Endodermal cell (in vitro differentiated cells): ENCODE data around the gene DNMT3B. TPM values are rescaled to one million over a fixed set of nuclear protein-coding genes. Genes with fewer than 3 reads are reported as not detected.
A peak's percentile ranks its signal among the peaks of the same experiment; 100 is the strongest.
"Not testable (repeated sequence)": the region's sequence is repeated elsewhere in the genome, so short reads cannot be mapped to it uniquely, and the experiment has no call there.

Experiments used
- DNase-seq: peaks from one replicate; pipeline ENCODE4 v3.0.0-alpha.2; 2017
- H3K27ac ChIP-seq: 2 replicates; pipeline ENCODE4 v1.5.1; 2013; ENCODE audit warnings: mild to moderate bottlenecking, low read depth, low read length, moderate library complexity
- H3K27me3 ChIP-seq: 2 replicates; pipeline ENCODE4 v1.6.1; 2013; ENCODE audit warnings: mild to moderate bottlenecking, low read length, moderate library complexity; ENCODE audit not compliant: insufficient read depth, control insufficient read depth, poor library complexity, severe bottlenecking
- H3K36me3 ChIP-seq: 2 replicates; pipeline ENCODE4 v1.7.0; 2013; ENCODE audit warnings: mild to moderate bottlenecking, low read length, moderate library complexity; ENCODE audit not compliant: control insufficient read depth, insufficient read depth
- H3K4me1 ChIP-seq: one replicate; pipeline ENCODE4 v1.7.0; 2013; ENCODE audit warnings: low read length; ENCODE audit not compliant: control insufficient read depth, insufficient read depth
- H3K4me3 ChIP-seq: 2 replicates; pipeline ENCODE4 v1.5.1; 2013; ENCODE audit warnings: mild to moderate bottlenecking, low read length, moderate library complexity
- H3K9ac ChIP-seq: 2 replicates; pipeline ENCODE4 v1.6.1; 2013; ENCODE audit warnings: mild to moderate bottlenecking, low read length, moderate library complexity; ENCODE audit not compliant: poor library complexity, severe bottlenecking; ENCODE audit errors: extremely low read depth
- H3K9me3 ChIP-seq: 2 replicates; pipeline ENCODE4 v1.6.1; 2013; ENCODE audit warnings: mild to moderate bottlenecking, low read length, moderate library complexity; ENCODE audit not compliant: control insufficient read depth
- H3K27ac Mint-ChIP-seq: 2 replicates; pipeline ENCODE4 v1.8.0; 2020; ENCODE audit warnings: mixed read lengths
- H3K27me3 Mint-ChIP-seq: 2 replicates; pipeline ENCODE4 v1.8.0; 2021; ENCODE audit warnings: mild to moderate bottlenecking, mixed read lengths; ENCODE audit not compliant: insufficient read depth
- H3K36me3 Mint-ChIP-seq: 2 replicates; pipeline ENCODE4 v1.8.0; 2020; ENCODE audit warnings: low read depth, mixed read lengths
- H3K4me1 Mint-ChIP-seq: 2 replicates; pipeline ENCODE4 v1.8.0; 2020; ENCODE audit warnings: mixed read lengths
- H3K4me3 Mint-ChIP-seq: 2 replicates; pipeline ENCODE4 v1.8.0; 2020; ENCODE audit warnings: mild to moderate bottlenecking, moderate library complexity, mixed read lengths
- H3K9me3 Mint-ChIP-seq: 2 replicates; pipeline ENCODE4 v1.8.0; 2020; ENCODE audit warnings: mild to moderate bottlenecking, mixed read lengths
- CTCF ChIP-seq: fragments of 200-600 bp; sonication (generic); conservative IDR thresholded peaks from 2 replicates; pipeline ENCODE4 v1.5.0; 2021; ENCODE audit warnings: antibody characterized with exemption, mild to moderate bottlenecking
- WGBS, 2 experiments: methylation state at CpG; one replicate each; pipeline versions ENCODE4 v1.1.5 to v1.1.7; 2013; ENCODE audit warnings: missing lambda C conversion rate in 2 of 2, mixed read lengths in 1 of 2; ENCODE audit not compliant: insufficient coverage in 1 of 2, insufficient read length in 1 of 2; 5-methylcytosine and 5-hydroxymethylcytosine counted together
- total RNA-seq, 2 donors: library from RNA; stranded (reverse); fragmentation: NEBNext Ultra II Directional in 1 of 2; extraction: Animal tissue kit (Norgen Biotek cat#: 25700) in 1 of 2; gene quantifications; 2 replicates in 1 of 2; 3 replicates in 1 of 2; pipeline ENCODE4 v1.2.1, GENCODE V29; 2021

The DNMT3B gene
- total RNA-seq, 2 donors from 2014 or later: 82.1 to 283 TPM

- no peaks in the 10 kb centered on the region for H3K4me1 ChIP-seq
- peak overlapping the region; percentile 11 for H3K27ac ChIP-seq
- 86 to 97% methylated on average over 7 to 13 of the region's 13 CpGs for WGBS, 2 experiments
- no peak overlapping the region for H3K4me3 Mint-ChIP-seq
- H3K27me3 Mint-ChIP-seq: no peaks in the 10 kb centered on the region
- peak overlapping the region; percentile 68 for H3K27ac Mint-ChIP-seq
- peaks cover 98% of the 10 kb centered on the region for H3K36me3 Mint-ChIP-seq
- peaks cover 98% of the 10 kb centered on the region for H3K36me3 ChIP-seq
- H3K9ac ChIP-seq: no peak overlapping the region
- no peak overlapping the region for H3K4me3 ChIP-seq
- DNase-seq: no peak
- peaks cover 2% of the 10 kb centered on the region for H3K4me1 Mint-ChIP-seq
- no peaks in the 10 kb centered on the region for H3K9me3 ChIP-seq
- peak; percentile 53 for TF ChIP-seq CTCF
- H3K9me3 Mint-ChIP-seq: no peaks in the 10 kb centered on the region
- H3K27me3 ChIP-seq: no peaks in the 10 kb centered on the region
These were observed 30.7 kb downstream of the DNMT3B start for GRCh38 chr20:32792731-32793458.

DNA sequence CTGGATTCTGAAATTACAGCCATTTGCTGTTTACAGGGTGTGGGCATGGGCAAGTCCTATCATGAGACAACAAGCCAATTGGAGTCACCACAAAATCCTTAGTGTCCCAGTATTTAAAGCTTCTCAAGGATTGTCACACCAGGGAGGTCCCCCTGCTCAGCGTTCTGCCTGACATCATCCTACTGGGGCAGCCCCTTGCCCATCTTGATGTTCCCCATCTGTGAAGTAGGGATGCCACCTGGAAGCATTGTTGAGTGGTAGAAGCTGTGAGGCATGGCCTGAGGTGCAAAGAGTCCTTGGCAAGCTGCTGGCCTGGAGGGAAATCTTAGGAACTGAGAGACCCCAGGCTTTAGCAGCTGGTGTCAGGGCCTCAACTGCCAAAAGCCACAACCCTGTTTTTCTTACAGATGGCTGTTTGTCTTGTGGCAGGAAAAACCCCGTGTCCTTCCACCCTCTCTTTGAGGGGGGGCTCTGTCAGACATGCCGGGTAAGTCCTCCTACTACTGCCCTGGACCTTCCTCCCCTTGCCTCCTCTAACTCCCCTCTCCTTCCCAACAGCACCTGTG is 34.3 kb downstream of the DNMT3B start:
- Histone ChIP-seq H3K27ac (no peak overlapping the region), H3K4me1 (no peaks in the 10 kb centered on the region), H3K4me3 (no peak overlapping the region), H3K9ac (no peak overlapping the region), H3K27me3 (no peaks in the 10 kb centered on the region), H3K36me3 (peaks cover 100% of the 10 kb centered on the region), H3K9me3 (no peaks in the 10 kb centered on the region)
- 90% methylated on average over 2 to 3 of the region's 3 CpGs for WGBS, 2 experiments
- Mint-ChIP-seq H3K4me1 (no peaks in the 10 kb centered on the region), H3K27ac (peak overlapping the region; percentile 78), H3K9me3 (no peaks in the 10 kb centered on the region), H3K4me3 (no peak overlapping the region), H3K36me3 (peaks cover 98% of the 10 kb centered on the region), H3K27me3 (no peaks in the 10 kb centered on the region)
- TF ChIP-seq CTCF: no peak
- DNase-seq: no peak

DNA sequence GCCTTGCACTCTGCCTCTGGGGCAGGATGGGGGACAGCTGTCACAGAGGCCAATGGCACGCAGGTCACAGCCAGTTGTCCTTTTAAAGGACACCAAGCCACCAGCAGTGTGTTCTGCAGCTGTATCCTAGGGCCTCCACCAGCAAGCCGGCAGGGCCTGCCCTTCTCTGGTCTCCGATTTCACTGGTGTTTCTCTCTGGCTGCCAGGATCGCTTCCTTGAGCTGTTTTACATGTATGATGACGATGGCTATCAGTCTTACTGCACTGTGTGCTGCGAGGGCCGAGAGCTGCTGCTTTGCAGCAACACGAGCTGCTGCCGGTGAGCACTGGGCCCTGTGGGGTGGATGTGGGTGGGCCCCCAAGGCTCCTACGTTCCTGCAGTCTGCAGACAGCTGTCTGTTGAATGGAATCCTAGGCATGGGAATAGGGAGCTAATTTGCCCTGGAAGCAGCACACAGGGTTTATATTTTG is 34.8 kb downstream of the DNMT3B start:
- Histone ChIP-seq H3K4me1 (no peaks in the 10 kb centered on the region), H3K4me3 (no peak overlapping the region), H3K9ac (no peak overlapping the region), H3K9me3 (no peaks in the 10 kb centered on the region), H3K36me3 (peaks cover 100% of the 10 kb centered on the region), H3K27ac (peak overlapping the region; percentile 2), H3K27me3 (no peaks in the 10 kb centered on the region)
- Mint-ChIP-seq H3K36me3 (peaks cover 98% of the 10 kb centered on the region), H3K9me3 (no peaks in the 10 kb centered on the region), H3K27ac (peak overlapping the region; percentile 78), H3K4me3 (no peak overlapping the region), H3K4me1 (no peaks in the 10 kb centered on the region), H3K27me3 (no peaks in the 10 kb centered on the region)
- no peak for DNase-seq
- WGBS, 2 experiments: 98 to 100% methylated on average over 9 to 10 of the region's 10 CpGs
- no peak for TF ChIP-seq CTCF

GRCh38 chr20:32797571-32797970 is 35.4 kb downstream of the DNMT3B start:
- H3K9me3 ChIP-seq, H3K4me1 ChIP-seq, H3K4me1 Mint-ChIP-seq, H3K9me3 Mint-ChIP-seq, DNase-seq, H3K27me3 Mint-ChIP-seq, H3K9ac ChIP-seq, H3K27ac ChIP-seq, H3K4me3 Mint-ChIP-seq, H3K4me3 ChIP-seq, H3K27me3 ChIP-seq: not testable (repeated sequence)
- peaks cover 100% of the 10 kb centered on the region for H3K36me3 ChIP-seq
- 63 to 95% methylated on average over 3 to 5 of the region's 5 CpGs for WGBS, 2 experiments
- H3K27ac Mint-ChIP-seq: peak overlapping the region; percentile 78
- H3K36me3 Mint-ChIP-seq: peaks cover 98% of the 10 kb centered on the region
